ENCODE results near the gene ENOX1. TPM values are rescaled to one million over a fixed set of nuclear protein-coding genes. Genes with fewer than 3 reads are reported as not detected.

ENOX1 gene
- total and polyA plus RNA-seq, 2 of the 8 experiments (the other 6 are each of a cell fraction or from before 2014, with no cell fraction given) = 0.23 to 0.37 TPM

GRCh38 chr13:43805071-43805468 is 18.3 kb upstream of the ENOX1 start:
- Histone ChIP-seq H3K18ac (ENCODE audit: extremely low read depth, low read length) (peak overlapping the region; percentile 68), H3K23me2 (ENCODE audit: low read depth, low read length) (no peaks in the 10 kb centered on the region), H4K20me1 (replicated peaks in 1 of 2; ENCODE audit: control insufficient read depth in 1 of 2, insufficient read depth in 2 of 2, low read length in 2 of 2) (no peaks in the 10 kb centered on the region), H2AK5ac (ENCODE audit: low read depth, low read length) (peak overlapping the region; percentile 34; the same call in 1 of the 2 replicates), H3K27me3 (replicated peaks in 1 of 4; ENCODE audit: control insufficient read depth in 3 of 4, extremely low read depth in 1 of 4, insufficient read depth in 3 of 4, low read length in 3 of 4) (no peaks in the 10 kb centered on the region), H3K27ac (ENCODE audit: low read depth, low read length) (no peak overlapping the region), H3K56ac (replicated peaks; ENCODE audit: insufficient read length, low read depth, low read length) (no peak overlapping the region), H3K4me1 (replicated peaks in 1 of 4; ENCODE audit: control insufficient read depth in 3 of 4, insufficient read depth in 4 of 4, low read length in 3 of 4) (peaks cover 6 to 10% (median 8%) of the 10 kb centered on the region in 4 experiments; a peak in 6 of 7 replicates), H2AFZ (ENCODE audit: low read length) (peak overlapping the region; percentile 68; the same call in 1 of the 2 replicates), H2BK120ac (replicated peaks; ENCODE audit: low read depth, low read length) (no peak overlapping the region), H3K4ac (replicated peaks; ENCODE audit: insufficient read length, low read depth, low read length) (no peak overlapping the region), H3K23ac (ENCODE audit: insufficient read length) (no peak overlapping the region), H3K14ac (ENCODE audit: insufficient read length) (no peak overlapping the region), H4K5ac (ENCODE audit: insufficient read length, low read depth, low read length) (no peak overlapping the region), H2BK15ac (ENCODE audit: low read length) (no peak overlapping the region), H3K9ac (replicated peaks in 1 of 4; ENCODE audit: extremely low read depth in 1 of 4, low read depth in 3 of 4, low read length in 3 of 4) (no peak overlapping the region), H2BK20ac (ENCODE audit: low read length) (peak overlapping the region; percentile 84), H4K8ac (ENCODE audit: extremely low read depth, insufficient read depth, low read length) (no peak overlapping the region), H2BK5ac (ENCODE audit: low read depth, low read length) (peak overlapping the region; percentile 55; the same call in 1 of the 2 replicates), H3K4me3 (ENCODE audit: extremely low read depth in 1 of 4, insufficient read depth in 2 of 4, low read depth in 3 of 4, low read length in 4 of 4) (no peak overlapping the region), H4K91ac (replicated peaks; ENCODE audit: insufficient read length, low read length) (no peak overlapping the region), H3K79me1 (ENCODE audit: low read depth, low read length) (no peaks in the 10 kb centered on the region), H3K79me2 (ENCODE audit: control insufficient read depth in 1 of 2, insufficient read depth in 2 of 2, low read length in 2 of 2) (no peaks in the 10 kb centered on the region), H2BK12ac (ENCODE audit: low read depth, low read length) (peak overlapping the region; percentile 64; the same call in 1 of the 2 replicates), H3K4me2 (ENCODE audit: insufficient read depth in 1 of 2, low read depth in 2 of 2, low read length in 2 of 2) (peak overlapping the region in 1 of 2 experiments; percentile 59; a peak in 1 of 4 replicates), H3K36me3 (ENCODE audit: control insufficient read depth in 2 of 4, insufficient read depth in 4 of 4, low read length in 3 of 4) (no peaks in the 10 kb centered on the region), H3K9me3 (ENCODE audit: insufficient read depth in 2 of 2, low read depth in 1 of 2, low read length in 1 of 2) (no peaks in the 10 kb centered on the region)
- FAIRE-seq (peak; percentile 69), DNase-seq (ENCODE audit: low read depth in 1 of 2, low spot score in 2 of 2) (no peak)
- ChIA-PET CTCF (ENCODE audit: partially characterized antibody) (interaction anchor here (0.6 to 3.1 kb wide), 19 partner anchors 9 to 929 kb away, joined by 3 to 28 read pairs (median 3); partner anchors contain the start of gene ENOX1), POLR2A (ENCODE audit: partially characterized antibody) (interaction anchor here (0.8 to 1.9 kb wide), 2 partner anchors 19 to 75 kb away, joined by 3 to 6 read pairs; partner anchors contain the start of gene LACC1)
- WGBS, 2 experiments (ENCODE audit: extremely low coverage in 1 of 2, insufficient coverage in 1 of 2, insufficient read length in 1 of 2, insufficient replicate concordance in 2 of 2, low coverage in 1 of 2, low lambda C conversion rate in 2 of 2, missing lambda C conversion rate in 1 of 2) = 71% methylated on average over 3 of the region's 3 CpGs; no CpG with 5 or more reads in 1 of the 2 experiments
- no peak for TF ChIP-seq ZNF274 (IDR thresholded peaks at IDR 0.05; ENCODE audit: borderline replicate concordance, extremely low read depth, low read length)
- no peak for TF ChIP-seq NRF1 (IDR thresholded peaks at IDR 0.05; ENCODE audit: low read depth, low read length)
- no peak for TF ChIP-seq EGR1 (IDR thresholded peaks at IDR 0.05; ENCODE audit: borderline replicate concordance, low read depth, low read length)
- TF ChIP-seq TCF12 (IDR thresholded peaks at IDR 0.05; ENCODE audit: low read depth, low read length) = no peak
- TF ChIP-seq RXRA (IDR thresholded peaks at IDR 0.05; ENCODE audit: insufficient read depth, low read depth, low read length) = no peak
- no peak for TF ChIP-seq CTBP2 (IDR thresholded peaks at IDR 0.05; ENCODE audit: borderline replicate concordance, insufficient read depth, insufficient read length, low read length)
- TF ChIP-seq TEAD4 (IDR thresholded peaks at IDR 0.05; ENCODE audit: low read depth, low read length) = no peak
- TF ChIP-seq POLR2A (IDR thresholded peaks at IDR 0.05; ENCODE audit: control extremely low read depth in 1 of 2, low read depth in 2 of 2, low read length in 2 of 2) = no peak
- no peak for TF ChIP-seq SRF (IDR thresholded peaks at IDR 0.05; ENCODE audit: low read depth, low read length)
- TF ChIP-seq CHD2 (IDR thresholded peaks at IDR 0.05; ENCODE audit: low read length) = no peak
- TF ChIP-seq, protein P1, sequence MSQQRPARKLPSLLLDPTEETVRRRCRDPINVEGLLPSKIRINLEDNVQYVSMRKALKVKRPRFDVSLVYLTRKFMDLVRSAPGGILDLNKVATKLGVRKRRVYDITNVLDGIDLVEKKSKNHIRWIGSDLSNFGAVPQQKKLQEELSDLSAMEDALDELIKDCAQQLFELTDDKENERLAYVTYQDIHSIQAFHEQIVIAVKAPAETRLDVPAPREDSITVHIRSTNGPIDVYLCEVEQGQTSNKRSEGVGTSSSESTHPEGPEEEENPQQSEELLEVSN (IDR thresholded peaks at IDR 0.05) = no peak
- TF ChIP-seq NANOG (IDR thresholded peaks at IDR 0.05; ENCODE audit: insufficient read depth, low read depth, low read length, poor library complexity, severe bottlenecking) = no peak
- no peak for TF ChIP-seq BCL11A (IDR thresholded peaks at IDR 0.05; ENCODE audit: low read depth in 2 of 2, low read length in 2 of 2)
- no peak for TF ChIP-seq RFX5 (IDR thresholded peaks at IDR 0.05; ENCODE audit: borderline replicate concordance, low read depth, low read length)

All from H1 (cell line).